ENCODE data around the gene ST8SIA4. TPM values are rescaled to one million over a fixed set of nuclear protein-coding genes. Genes with fewer than 3 reads are reported as not detected.

Gene ST8SIA4
- polyA plus RNA-seq, 4 donors, result 6.5 to 8.4 (median 7.2) TPM

DNA sequence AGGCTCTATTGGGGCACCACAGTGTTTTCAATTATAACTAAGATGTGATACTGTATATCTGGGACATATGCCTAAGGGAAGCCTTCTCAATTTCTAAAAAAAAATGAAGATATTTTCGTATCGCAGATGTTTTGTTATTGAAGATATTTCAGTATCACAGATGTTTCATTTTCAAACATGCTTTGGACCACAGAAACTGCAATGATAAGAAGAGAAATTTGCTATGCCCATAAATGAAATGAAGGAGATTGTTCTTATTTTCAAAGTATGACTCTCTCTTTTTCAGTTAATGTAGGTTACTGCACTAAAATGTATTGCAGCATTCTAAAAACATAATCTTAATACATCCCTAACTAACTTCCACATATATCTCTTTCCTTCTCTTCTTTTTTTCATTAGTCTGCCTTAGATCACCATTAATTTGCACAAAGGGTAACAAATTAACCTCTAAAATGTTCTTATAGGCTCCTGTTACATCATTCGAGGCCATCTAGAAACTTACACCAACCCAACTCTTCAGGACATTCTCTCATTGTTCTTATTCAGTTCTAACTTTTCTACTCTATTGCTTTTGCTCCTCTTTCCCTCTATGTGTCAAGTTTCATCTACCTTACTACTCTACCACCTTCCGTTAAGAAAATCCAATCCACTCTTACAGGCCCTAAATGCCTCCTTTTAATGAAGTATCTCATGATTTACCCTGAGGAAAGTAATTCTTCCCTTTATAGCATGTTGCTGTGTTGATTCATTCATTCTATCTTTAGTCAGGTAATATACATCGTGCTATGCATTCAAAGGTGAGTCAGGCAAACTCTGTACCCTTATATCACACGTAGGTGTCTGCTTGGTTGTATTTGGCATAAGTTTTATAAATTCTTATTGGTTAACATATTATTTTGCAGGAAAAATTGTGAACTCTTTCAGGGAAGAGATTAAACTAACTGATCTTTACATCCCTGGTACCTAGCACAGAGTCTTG lies 70.5 kb downstream of the ST8SIA4 start:
- DNase-seq (ENCODE audit: low read depth in 4 of 4, low spot score in 3 of 4), result no peak

DNA sequence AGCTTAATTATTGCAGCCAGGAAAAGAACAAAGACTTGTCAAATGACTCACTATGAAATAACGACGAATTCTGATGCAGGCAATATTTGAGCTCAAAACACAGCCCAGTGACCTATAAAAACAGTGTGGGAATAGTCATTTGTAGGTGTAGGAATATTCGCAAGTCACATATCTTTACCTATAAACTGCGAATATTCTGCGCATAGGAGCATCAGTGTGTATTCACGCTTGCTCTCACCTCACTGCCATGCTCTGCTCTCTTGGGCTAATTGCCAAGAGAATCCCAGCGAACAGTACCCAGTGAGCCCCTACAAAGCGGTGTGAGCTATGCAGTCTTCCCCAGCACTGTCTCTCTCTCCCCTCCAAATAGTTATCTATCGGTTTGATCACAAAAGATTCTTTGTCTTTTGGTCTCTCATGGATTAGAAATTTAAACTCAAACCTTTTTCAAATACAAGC lies 74.2 kb downstream of the ST8SIA4 start:
- DNase-seq (ENCODE audit: low read depth in 4 of 4, low spot score in 3 of 4), result no peak

DNA sequence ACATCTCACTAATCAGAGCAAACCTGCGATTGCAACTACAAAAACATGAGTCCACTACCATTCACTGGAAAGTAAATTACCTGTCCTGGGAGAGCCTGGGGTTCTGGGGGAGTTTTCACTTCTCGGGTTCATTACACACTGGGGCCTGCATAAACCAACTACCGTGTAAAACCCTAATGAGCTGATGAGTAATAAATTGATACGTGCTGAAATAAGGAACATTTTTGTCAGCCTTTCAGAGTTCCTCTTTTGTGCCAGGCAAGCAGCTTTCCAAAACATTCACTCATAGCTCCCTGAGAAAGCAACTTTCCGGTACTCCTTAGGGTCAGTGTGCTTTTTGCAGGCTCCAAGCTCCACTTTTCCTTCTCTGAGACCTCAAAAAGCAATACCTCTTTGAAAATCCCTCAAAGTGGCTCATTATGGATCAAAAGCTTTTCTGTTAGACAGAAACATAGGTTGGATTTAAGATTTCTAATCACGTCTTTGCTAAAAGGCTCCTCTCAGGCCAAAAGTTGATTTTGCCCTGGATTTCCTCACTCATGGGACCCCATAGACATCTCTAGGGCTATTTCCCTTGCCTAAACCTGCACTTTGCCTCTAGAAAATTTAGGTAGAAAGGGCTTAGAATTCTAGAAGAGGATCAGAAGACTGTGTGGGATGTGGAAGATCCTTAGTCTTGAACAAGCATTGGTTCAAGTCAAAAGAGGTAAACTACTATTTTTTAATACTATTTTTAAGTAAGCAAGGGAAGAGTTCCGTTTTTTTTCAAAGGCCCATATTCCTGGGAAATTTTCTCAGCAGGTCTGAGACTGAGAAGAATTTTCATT lies 74.8 kb downstream of the ST8SIA4 start:
- DNase-seq (ENCODE audit: low read depth in 4 of 4, low spot score in 3 of 4), result no peak

DNA sequence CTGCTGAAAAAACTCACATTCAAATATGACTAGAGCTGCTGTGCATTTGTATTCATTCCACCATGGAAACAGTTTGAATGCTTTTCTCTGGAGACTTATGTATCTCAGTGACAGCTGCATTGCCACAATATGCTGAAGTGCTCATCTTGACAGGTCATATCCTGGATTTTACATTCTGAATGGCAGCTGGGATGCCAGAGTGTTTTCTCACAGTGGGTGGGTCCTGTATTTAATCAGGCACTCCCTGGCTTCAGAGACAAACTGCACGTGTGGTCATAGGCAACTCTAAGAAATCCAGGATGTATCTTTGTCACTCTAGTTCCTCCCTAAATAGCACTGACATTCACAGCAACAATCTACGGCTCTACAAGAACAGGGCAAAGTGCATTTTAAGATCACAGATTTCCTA lies 75.6 kb downstream of the ST8SIA4 start:
- no peak for DNase-seq (ENCODE audit: low read depth in 4 of 4, low spot score in 3 of 4)

DNA sequence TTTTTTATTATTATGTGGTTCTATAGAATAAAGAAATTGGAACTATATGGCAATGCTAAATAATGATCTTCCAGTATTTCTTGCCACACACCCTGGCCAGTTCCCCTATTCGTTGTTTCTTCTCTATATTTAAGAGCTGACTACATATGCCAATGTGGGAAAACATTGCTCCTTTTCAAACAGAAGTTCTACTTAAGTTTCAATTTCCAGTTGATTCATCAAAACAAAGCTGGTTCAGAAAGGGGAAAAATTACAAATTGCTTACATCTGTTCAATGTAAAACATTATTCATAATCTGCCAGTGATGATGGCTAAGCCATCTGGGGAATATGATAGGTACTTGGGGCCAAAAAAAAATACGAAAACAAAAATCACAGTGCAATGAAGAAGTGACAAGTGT lies 76.9 kb downstream of the ST8SIA4 start:
- DNase-seq (ENCODE audit: low read depth in 4 of 4, low spot score in 3 of 4), result no peak

DNA sequence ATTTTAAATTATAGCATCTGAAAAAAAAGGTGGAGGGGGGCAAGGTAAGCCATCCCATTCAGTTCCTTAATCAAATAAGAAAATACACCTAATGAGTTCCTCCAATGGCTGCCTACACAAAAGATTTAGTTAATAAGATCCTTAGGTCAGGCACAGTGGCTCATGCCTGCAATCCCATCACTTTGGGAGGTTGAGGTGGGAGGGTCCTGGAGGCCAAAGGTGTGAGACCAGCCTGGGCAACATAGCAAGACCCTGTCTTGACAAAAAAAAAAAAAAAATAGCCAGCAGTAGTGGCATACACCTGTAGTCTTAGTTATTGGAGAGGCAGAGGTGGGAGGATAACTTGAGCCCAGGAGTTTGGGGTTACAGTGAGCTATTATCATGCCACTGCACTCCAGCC lies 78.4 kb downstream of the ST8SIA4 start:
- DNase-seq (ENCODE audit: low read depth in 4 of 4, low spot score in 3 of 4), result no peak

DNA sequence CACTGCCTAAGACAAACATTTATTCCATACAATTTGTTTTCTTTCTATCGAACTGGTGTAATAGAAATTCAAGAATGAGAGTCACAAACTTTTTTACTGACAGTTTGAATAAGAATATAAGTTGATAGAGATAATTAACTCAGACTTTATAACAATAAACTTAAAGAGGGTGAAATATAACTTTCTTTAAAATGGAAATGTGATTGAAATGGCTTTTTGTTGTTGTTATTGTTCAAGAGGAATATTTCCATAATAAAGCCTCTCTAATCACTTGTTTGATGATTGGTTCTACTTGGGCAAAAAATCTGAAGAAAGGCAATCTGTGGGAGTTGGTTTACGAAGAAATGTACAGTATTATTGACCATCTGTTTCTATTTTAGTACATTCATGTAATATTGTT lies 79.3 kb downstream of the ST8SIA4 start:
- DNase-seq (ENCODE audit: low read depth in 4 of 4, low spot score in 3 of 4), result no peak

DNA sequence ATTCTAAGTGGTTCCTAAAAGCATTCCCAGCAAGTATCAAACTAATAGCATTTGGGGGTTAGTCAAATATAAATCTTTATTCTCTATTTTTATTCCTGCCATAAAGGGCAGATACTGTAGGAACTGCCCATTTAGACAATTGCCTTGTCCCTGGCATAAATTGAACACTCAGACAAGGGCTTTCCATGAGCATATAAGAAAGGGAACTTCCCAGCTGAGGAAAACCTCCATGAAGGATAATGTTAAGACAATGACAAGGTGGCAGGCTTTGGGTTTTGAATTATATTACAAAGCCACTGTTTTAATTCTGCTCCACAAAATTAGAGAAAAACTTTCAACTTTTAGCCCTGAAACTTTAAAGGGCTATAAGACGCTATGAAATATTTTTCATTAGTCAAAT lies 81.3 kb downstream of the ST8SIA4 start:
- DNase-seq (ENCODE audit: low read depth in 4 of 4, low spot score in 3 of 4), result no peak

DNA sequence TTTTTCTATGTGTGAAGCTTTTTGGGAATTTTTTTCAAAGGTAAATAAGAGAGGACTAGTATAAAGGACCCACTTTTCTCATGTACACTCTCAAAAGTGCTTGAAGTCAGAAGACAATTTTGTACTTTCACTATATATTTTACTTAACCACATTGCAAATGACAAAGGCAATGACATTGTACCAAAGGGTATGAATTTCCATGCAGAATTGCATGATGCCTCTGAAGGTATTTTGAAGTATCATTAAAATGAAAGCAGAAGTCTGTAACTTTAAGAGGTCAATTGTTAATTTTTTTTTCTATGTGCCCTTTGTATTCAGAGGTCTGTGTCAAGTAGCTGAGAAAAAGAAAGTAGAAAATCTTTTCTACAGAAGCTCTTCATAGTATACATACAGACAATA lies 84.7 kb downstream of the ST8SIA4 start:
- no peak for DNase-seq (ENCODE audit: low read depth in 4 of 4, low spot score in 3 of 4)

DNA sequence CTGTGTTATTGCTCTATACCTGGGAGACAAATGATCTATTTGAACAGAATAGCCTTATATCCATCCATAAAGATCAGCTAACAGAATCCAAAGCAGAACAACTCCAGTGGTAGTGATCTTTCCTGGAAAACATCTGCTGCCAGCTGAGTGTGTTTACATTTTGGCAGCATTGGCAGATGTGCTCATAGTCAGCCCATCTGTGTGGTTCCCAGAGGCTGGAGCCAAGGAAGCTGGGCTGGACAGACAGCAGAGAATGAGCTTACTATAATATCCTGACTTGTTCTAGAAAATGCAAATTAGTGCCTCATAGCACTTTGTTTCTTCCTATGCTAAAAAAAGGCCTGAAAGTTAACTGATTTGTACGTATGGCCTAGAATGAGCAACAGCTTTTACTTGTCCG lies 99.7 kb downstream of the ST8SIA4 start:
- no peak for DNase-seq (ENCODE audit: low read depth in 4 of 4, low spot score in 3 of 4)

DNA sequence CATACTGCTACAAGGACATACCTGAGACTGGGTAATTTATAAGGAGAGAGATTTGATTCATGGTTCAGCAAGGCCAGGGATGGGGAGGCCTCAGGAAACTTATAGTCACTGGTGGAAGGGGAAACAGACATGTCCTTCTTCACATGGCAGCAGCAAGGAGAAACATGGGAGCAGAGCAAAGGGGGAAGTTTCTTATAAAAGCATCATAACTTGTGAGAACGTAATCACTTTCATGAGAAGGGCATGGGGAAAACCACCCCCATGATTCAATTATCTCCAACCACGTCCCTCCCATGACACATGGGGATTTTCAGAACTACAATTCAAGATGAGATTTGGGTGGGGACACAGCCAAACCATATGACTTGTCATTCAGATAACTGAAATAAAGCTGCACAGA lies 100.9 kb downstream of the ST8SIA4 start:
- no peak for DNase-seq (ENCODE audit: low read depth in 4 of 4, low spot score in 3 of 4)

DNA sequence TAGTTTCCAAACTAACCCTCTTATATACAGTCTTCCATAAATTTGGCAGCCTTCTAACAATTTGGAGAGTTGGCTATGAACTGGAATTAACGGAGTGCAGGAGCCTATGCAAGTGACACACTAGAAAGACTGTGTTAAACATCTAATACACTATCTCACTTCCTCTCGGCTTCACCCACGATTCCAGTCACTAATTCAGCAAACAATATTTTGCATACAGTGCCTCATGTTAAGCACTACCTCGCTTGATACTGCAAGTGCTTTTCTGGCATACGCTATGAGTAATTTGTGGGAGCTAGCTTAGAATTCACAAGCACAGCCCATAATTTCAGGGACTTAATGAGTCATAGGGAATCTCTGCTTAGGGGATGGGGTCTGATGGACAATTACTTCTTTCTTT lies 102.5 kb downstream of the ST8SIA4 start:
- DNase-seq (ENCODE audit: low read depth in 4 of 4, low spot score in 3 of 4), result no peak

DNA sequence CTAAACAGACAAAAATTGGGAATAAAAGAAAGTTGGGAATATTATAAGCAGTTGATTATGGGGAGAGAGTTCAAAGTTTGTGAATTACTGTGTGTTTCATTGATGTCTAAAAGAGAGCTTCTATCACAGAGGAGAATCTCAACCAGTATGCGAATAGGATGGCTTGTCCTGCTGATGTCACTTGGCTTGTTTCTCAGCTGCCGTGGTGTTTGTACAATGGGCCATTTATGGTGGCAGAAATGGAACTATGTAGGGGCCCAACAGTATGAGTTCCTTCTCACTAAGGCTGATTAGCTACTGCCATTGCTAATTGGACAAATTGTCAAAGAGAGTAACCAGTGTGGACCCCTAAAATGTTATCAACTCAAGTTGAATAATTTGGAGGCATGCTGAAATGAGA lies 103.9 kb downstream of the ST8SIA4 start:
- no peak for DNase-seq (ENCODE audit: low read depth in 4 of 4, low spot score in 3 of 4)

DNA sequence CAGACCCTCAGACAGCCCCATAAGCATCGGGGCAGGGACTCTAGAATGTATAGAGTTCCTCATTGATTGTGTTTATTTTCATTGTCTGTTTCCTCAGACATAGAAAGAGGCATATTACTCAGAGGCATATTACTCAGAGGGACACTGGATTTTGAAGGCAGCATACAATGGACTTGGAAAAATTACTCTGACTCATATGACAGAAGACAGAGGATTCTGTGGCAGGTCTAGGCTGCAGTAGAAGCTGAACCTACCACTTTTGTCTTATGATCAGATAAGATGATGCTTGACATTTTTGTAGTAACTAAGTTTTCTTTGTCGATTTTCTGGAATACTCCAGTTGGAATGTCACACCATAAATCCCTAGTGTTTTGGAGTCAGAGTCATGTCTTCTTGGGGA lies 105.2 kb downstream of the ST8SIA4 start:
- no peak for DNase-seq (ENCODE audit: low read depth in 4 of 4, low spot score in 3 of 4)

DNA sequence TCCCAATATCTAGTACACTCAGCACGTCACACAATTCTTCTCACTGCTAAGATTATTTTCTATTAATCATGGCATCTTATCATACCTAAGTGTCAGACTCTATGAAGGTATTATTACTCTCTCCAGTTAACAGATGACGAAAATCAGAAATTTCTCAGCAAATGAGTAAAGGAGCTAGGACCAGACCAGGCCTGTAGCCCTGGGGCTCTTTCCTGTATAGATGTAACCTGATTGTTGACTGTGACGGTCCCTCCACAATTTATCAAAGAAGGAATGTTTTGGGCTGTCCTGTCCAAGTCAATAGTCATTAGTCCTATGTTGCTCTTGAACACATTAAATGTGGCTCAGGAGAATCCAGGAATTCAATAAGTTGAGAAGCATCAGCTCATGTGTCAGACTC lies 106.2 kb downstream of the ST8SIA4 start:
- DNase-seq (ENCODE audit: low read depth in 4 of 4, low spot score in 3 of 4), result no peak

DNA sequence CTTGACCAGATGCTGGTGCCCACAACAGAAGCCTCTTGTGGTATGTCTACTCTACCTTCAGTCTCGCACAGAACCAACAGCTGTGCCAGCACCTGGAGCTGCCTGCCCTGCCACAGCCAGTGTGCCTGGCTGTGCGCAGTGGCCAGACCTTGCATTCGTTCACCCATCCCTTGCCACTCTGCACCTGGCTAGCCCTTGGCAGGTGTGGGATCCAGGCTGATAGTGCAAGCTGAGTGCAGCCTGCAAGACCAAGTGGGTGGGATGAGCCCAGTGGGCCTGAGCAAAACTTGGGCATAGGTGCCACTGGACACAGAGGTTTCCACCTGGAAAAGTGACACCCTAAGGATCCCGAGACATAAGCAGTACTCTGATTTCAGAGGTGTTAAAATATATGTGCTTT lies 108.2 kb downstream of the ST8SIA4 start:
- DNase-seq (ENCODE audit: low read depth in 4 of 4, low spot score in 3 of 4), result no peak

DNA sequence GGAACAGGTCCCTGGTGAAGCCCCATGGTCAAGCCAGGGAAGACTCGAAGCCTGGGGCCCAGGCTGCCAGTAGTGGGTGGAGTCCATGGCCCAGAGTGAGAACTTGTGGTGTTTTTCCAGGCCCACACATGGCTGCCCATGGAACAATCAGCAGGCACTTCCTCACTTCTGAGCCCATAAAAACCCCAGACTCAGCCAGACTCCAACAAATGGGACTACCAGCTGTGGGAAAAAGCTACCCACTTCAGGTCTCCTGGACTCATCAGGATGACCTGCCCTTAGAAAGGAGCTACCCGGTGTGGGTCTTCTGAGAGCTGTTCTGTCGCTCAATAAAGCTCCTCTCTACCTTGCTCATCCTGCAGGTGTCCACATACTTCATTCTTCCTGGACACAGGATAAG lies 108.9 kb downstream of the ST8SIA4 start:
- no peak for DNase-seq (ENCODE audit: low read depth in 4 of 4, low spot score in 3 of 4)

DNA sequence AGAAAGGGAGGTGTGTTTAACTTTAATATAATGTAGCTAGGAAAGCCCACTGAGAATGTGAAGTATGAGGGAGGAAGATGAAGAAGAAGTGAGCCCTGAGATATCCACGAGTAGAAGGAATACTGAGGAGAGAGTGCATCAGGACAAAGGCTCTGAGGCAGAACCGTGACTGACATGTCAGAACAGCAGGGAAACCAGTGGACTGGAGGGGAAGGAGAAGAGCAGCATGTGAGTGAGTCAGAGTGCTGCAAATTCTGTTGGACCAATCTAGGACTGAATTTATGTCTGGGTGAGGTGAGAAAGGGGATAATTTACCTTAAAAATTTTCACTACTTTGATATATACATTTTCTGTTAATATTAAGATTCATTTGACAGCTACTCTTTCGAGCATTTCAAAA lies 110.3 kb downstream of the ST8SIA4 start:
- DNase-seq (ENCODE audit: low read depth in 4 of 4, low spot score in 3 of 4), result no peak

DNA sequence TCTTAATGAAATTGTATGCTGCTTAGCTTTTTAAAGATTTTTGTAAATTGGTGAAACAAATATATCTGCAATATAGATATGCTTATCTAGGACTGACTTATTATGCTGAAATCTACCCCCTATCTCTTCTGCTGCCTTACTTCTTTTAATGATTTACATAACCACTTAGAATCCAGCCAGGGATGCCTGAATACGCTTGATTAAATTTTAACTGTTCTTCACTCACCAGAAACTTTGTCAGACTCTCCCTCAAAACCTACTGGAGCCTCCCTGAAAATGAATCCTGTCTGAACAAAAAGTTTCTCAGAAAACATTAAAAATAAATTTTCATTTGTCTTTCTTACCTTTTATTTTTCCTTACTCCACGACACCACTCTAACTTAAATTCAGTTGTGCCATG lies 111.7 kb downstream of the ST8SIA4 start:
- no peak for DNase-seq (ENCODE audit: low read depth in 4 of 4, low spot score in 3 of 4)

DNA sequence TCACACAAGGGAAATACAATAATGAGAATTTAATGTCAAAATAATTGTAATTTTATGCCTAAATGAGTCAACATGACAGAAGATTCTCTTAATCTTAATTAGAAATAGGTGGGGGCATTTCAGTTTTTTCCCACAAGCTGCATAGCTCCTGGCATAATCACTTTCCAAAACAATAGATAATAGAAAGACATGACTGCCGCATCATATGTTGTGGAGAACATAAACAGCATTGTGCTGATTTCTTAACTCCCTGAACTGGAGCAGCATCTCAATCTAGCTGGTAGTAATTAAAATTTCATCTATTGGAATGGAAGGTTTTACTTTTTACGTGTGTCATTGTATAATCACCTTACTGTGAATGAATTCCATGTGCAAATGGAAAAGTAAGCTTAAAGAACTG lies 112.1 kb downstream of the ST8SIA4 start:
- DNase-seq (ENCODE audit: low read depth in 4 of 4, low spot score in 3 of 4), result no peak

DNA sequence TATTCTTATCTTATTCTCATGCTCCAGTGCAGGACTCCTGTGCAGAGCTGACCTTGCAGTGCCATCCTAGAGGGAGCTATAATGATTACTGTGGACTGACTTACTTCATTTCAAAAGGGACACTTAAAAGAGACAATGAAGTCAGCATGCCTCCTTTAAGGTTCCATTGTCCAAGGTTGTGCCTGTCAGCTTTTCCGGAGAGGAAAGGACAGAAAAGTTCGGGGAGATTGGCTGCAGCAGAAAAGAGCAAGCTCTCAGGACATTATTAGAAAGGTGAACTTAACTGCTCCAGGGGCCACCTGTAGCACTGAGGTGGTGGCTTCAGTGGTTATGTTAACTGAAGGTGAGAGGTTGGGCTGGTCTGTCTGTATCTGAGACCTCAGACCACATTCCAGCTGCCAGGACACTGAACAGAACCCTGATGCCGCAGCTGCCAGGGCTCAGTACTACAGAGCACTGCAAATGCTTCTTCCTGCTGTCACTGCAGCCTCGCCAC lies 112.9 kb downstream of the ST8SIA4 start:
- no peak for DNase-seq (ENCODE audit: low read depth in 4 of 4, low spot score in 3 of 4)

All from left renal pelvis (tissue), 4 donors.